Fibroblast of villous mesenchyme (primary cell): ENCODE measurements around the gene PPP1R17. TPM values are rescaled to one million over a fixed set of nuclear protein-coding genes. Genes with fewer than 3 reads are reported as not detected.

Source experiments
- DNase-seq: peaks from one replicate; pipeline ENCODE4 v3.0.0-alpha.2; 2010; ENCODE audit warnings: low read depth
- H3K4me3 ChIP-seq: 2 replicates; pipeline ENCODE4 v1.5.1; 2011; ENCODE audit warnings: low read depth, mild to moderate bottlenecking, low read length
- total RNA-seq: library from RNA; depleted of rRNA; stranded (reverse); fragments of >200 nt; gene quantifications from 2 replicates; pipeline ENCODE4 v1.2.3, GENCODE V29; 2012
- TF ChIP-seq, protein P1 (sequence below): IDR thresholded peaks from 2 replicates; pipeline ENCODE4 v1.5.1; 2012; ENCODE audit warnings: low read depth, mild to moderate bottlenecking, low read length; ENCODE audit not compliant: insufficient read depth

Gene PPP1R17
- total RNA-seq, 1 donor = not detected

DNA sequence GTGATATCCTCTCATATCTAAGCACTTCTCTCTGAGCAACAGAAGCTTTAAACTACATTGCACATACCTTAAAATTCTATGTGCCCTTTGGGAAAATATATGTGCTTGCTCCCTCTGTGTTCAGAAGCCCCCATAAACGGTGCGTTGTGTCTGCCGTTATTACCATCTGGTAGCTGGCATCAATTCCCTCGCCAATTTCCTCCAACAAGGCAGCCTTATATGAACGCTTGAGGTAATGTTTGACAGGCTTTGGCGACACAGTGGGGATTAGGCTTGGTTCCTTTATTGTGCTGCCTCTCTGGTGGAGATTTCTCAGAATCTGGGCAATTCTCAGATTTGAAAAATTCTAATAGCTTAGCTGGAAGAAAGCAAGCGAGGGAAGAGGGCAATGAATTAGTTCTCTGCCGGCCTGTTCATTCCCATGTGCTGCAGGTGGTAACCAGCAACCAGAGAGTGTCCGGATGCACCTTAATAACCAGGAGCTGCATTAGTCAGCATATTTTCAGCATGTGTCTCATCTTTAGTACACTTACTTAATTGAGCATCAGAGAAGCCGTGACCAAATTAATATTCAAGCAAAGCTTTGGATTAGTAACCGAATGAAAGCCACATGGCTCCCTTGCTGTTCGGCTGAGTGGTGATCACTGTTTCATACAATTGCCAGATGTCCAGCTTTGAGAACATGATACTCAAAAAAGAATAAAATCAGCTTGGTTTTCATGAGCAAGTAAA lies 7.3 kb upstream of the PPP1R17 start:
- no peak overlapping the region for H3K4me3 ChIP-seq
- no peak for DNase-seq
- TF ChIP-seq, protein P1, sequence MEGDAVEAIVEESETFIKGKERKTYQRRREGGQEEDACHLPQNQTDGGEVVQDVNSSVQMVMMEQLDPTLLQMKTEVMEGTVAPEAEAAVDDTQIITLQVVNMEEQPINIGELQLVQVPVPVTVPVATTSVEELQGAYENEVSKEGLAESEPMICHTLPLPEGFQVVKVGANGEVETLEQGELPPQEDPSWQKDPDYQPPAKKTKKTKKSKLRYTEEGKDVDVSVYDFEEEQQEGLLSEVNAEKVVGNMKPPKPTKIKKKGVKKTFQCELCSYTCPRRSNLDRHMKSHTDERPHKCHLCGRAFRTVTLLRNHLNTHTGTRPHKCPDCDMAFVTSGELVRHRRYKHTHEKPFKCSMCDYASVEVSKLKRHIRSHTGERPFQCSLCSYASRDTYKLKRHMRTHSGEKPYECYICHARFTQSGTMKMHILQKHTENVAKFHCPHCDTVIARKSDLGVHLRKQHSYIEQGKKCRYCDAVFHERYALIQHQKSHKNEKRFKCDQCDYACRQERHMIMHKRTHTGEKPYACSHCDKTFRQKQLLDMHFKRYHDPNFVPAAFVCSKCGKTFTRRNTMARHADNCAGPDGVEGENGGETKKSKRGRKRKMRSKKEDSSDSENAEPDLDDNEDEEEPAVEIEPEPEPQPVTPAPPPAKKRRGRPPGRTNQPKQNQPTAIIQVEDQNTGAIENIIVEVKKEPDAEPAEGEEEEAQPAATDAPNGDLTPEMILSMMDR = no peak

GRCh38 chr7:31683445-31684225 lies 3.4 kb upstream of the PPP1R17 start:
- no peak overlapping the region for H3K4me3 ChIP-seq
- TF ChIP-seq, protein P1 = no peak
- no peak for DNase-seq

GRCh38 chr7:31688372-31688771 lies 1.4 kb downstream of the PPP1R17 start:
- no peak for DNase-seq
- TF ChIP-seq, protein P1 = no peak
- no peak overlapping the region for H3K4me3 ChIP-seq

- no peak for DNase-seq
- TF ChIP-seq, protein P1 = no peak
- H3K4me3 ChIP-seq = no peak overlapping the region
These were observed 2.0 kb downstream of the PPP1R17 start for GRCh38 chr7:31688996-31689395.

- DNase-seq = no peak
- no peak overlapping the region for H3K4me3 ChIP-seq
- TF ChIP-seq, protein P1 = no peak
These were observed 3.9 kb downstream of the PPP1R17 start for GRCh38 chr7:31690935-31691334.

DNA sequence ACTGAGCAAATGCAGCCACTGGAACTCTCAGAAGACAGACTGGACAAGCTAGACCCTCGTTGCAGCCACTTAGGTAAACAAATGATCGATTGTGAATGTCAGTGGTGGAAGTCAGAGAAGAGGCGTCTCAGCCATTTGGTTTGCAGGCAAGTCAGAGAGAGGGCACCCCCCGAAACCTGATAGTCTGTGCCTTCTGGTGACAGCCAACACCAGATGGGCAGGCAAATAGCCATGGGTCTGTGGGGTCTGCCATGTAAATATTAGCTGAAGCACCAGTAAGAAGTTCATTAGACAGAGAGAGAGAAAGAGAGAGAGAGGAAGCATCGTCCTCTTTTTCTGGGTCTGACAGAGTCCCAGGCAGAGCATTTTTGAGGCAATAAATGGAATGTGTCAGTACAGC lies 5.4 kb downstream of the PPP1R17 start:
- no peak for DNase-seq
- TF ChIP-seq, protein P1 = no peak
- H3K4me3 ChIP-seq = no peak overlapping the region
